Measurements from ENCODE around the gene SMIM12.

GRCh38 chr1:34874296-34874952 is 14.9 kb upstream of the SMIM12 start:
- TF ChIP-seq, protein P1, sequence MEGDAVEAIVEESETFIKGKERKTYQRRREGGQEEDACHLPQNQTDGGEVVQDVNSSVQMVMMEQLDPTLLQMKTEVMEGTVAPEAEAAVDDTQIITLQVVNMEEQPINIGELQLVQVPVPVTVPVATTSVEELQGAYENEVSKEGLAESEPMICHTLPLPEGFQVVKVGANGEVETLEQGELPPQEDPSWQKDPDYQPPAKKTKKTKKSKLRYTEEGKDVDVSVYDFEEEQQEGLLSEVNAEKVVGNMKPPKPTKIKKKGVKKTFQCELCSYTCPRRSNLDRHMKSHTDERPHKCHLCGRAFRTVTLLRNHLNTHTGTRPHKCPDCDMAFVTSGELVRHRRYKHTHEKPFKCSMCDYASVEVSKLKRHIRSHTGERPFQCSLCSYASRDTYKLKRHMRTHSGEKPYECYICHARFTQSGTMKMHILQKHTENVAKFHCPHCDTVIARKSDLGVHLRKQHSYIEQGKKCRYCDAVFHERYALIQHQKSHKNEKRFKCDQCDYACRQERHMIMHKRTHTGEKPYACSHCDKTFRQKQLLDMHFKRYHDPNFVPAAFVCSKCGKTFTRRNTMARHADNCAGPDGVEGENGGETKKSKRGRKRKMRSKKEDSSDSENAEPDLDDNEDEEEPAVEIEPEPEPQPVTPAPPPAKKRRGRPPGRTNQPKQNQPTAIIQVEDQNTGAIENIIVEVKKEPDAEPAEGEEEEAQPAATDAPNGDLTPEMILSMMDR (IDR thresholded peaks at IDR 0.05; ENCODE audit: low read length): no peak
- TF ChIP-seq EZH2 (IDR thresholded peaks at IDR 0.05; ENCODE audit: borderline replicate concordance, low read length): no peak
